Activated effector memory CD4-positive, alpha-beta T cell treated with Interleukin-2 at 50 U/mL for 16 hours (primary cell): ENCODE measurements around the gene ZNRF1.
"Not testable (repeated sequence)": the region's sequence is repeated elsewhere in the genome, so short reads cannot be mapped to it uniquely, and the experiment has no call there.

Experiments used
- DNase-seq: peaks from one replicate; pipeline ENCODE4 v3.0.0-alpha.2; 2020

Gene ZNRF1

GRCh38 chr16:74998481-74999218, at the start of gene ZNRF1:
ZNRF1 (plus strand) TSS chr16:74999024; CDS start chr16:74999672, 648 bp downstream.
- DNase-seq: peak; percentile 69

GRCh38 chr16:74949309-74949708, 49.5 kb upstream of the ZNRF1 start:
- DNase-seq: no peak

DNA sequence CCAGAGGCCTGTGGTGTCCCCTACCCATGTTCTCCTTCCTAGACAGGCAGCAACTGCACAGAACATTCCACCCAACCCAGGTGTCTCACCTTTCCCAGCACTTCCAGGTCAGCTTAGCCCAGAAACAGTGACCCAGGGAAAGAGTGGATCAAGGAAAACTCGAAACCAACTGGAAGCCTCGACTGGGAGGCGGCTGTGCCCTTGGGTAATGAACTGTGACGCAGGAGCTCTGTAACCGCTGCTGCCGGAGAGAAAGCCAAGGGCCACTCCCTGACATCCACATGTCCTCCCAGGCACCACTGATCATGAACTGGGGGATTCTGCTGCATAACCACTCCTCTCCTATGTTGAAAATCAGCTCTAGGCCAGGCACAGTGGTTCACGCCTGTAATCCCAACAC, 48.3 kb upstream of the ZNRF1 start:
- DNase-seq: no peak

- DNase-seq: no peak
These were observed 47.6 kb upstream of the ZNRF1 start for GRCh38 chr16:74951206-74951605.

GRCh38 chr16:74951681-74952080, 47.1 kb upstream of the ZNRF1 start:
- no peak for DNase-seq

GRCh38 chr16:74954763-74955162, 44.1 kb upstream of the ZNRF1 start:
- no peak for DNase-seq

GRCh38 chr16:74973304-74973703, 25.5 kb upstream of the ZNRF1 start:
- no peak for DNase-seq

DNA sequence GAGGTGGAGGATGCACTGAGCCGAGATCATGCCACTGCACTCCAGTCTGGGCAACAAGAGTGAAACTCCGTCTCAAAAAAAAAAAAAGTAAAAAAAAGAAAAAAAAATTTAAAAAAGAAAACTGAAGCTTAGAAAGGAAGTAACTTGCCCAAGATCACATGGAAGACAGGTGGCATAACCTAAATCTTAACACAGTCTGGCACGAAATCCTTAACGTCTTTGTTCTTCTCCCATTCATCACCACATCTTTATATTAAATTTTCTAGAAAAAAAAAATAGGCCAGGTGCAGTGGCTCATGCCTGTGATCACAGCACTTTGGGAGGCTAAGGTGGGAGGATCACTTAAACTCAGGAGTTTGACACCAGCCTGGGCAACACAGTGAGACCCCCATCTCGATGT, 23.2 kb upstream of the ZNRF1 start:
- no peak for DNase-seq

GRCh38 chr16:74982256-74982655, 16.6 kb upstream of the ZNRF1 start:
- DNase-seq: no peak

- no peak for DNase-seq
These were observed 14.7 kb upstream of the ZNRF1 start for GRCh38 chr16:74984194-74984528.

DNA sequence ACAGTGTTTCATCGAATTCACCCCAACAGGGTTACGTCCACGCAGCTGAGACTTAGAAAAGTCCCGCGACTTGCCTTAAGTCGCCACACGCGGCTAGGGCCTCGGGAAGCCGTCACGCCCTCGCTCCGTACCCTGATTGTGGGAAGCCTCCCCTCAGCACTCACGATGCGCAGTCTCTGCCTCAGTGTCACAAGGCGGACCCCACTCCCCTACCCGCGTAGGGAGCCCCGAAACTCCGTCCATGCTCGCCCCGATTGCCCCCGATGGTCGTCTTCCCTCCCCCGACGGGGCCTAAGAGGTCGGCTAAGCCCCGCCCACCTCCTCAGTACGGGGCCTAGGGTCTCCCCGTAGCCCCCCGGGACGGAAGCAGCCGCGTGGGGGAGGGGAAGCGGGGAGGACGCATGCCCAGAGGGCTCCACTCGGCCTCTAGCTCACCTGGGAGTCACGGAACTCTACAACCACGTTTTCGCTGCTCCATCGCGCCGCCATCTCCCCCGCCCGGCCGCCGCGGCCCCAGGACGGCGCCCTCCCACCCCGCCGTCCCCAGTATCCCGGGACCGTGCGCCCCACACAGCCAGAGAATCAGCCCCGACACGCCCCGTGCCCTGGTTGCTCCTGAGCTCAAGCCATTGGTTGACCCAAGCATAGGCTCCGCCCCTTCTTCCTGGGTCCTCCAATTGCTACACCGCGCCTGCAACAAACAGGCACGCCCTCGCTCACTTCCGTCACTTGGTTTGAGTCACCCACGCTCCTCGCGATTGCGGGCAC, 14.1 kb upstream of the ZNRF1 start, which contains the start of gene WDR59:
WDR59 (minus strand) TSS at position 595 of the 768 bp plus-strand sequence; CDS start at position 489, 106 bp downstream.
- peak; percentile 97 for DNase-seq

DNA sequence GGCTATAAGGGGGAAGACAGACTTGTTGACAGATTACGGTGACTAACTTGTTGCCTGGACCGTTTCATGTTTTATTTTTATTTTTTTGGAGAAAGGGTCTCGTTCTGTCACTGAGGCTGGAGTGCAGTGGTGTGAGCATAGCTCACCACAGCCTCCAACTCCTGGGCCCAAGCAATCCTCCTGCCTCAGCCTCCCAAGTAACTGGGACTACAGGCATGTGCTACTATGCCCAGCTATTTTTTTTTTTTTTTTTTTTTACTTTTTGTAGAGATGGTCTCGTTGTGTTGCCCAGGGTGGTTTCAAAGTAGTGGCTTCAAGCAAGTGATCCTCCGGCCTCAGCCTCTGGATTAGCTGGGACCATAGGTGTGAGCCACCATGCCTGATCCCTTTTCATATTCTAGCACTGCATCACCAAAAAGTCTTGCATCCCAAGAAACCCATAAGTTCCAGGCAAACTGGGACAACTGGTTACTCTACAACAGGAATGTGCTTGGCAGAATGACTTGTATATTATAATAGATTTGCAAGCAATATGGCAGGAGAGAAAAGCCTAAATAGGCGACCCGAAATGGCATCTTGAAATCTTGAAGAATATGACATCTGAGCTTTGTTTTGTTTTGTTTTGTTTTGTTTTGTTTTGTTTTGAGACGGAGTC, 11.7 kb upstream of the ZNRF1 start:
- DNase-seq: no peak

DNA sequence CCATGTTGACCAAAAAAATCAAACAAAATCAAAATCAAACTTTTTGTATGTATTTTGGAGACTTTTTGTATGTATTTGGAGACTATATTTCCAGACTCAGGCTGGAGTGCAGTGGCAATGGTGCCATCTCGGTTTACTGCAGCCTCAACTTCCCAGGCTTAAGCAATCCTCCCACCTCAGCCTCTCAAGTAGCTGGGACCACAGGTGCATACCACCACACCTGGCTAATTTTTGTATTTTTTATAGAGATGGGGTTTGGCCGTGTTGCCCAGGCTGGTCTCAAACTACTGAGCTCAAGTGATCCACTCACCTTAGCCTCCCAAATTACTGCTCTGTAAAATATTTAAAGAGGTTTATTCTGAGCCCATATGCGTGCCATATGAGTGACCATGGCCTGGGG, 9.0 kb upstream of the ZNRF1 start:
- not testable (repeated sequence) for DNase-seq

DNA sequence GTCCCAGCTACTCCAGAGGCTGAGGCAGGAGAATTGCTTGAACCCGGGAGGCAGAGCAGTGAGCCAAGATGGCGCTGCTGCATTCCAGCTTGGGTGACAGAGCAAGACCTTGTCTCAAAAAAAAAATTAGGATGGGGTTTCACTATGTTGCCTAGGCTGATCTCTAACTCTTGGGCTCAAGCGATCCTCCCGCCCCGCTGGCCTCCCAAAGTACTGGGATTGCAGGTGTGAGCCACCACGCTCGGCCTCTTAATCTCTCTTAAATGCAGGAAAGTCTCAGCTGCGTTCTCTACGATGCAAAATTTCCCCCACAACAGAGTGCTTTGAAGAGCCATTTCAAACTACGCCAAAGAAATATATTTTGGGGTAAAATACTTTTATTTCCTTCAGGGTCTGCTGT, 8.0 kb upstream of the ZNRF1 start:
- DNase-seq: no peak

DNA sequence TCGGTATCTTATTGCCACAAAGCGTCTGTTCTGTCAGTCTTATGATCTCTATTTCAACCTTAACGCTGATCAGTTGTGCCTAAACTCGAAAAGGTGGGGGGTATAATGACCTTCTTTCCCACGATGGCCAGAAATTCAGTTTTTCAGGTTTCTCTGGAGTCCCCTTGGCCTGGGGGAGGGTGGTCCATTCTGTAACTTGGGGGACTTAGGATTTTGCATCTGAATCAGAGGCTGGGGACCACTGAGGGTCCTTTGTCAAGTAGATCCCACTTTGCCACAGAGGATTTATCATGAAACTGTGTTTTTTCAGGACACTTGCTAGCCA, 7.6 kb upstream of the ZNRF1 start:
- DNase-seq: no peak

DNA sequence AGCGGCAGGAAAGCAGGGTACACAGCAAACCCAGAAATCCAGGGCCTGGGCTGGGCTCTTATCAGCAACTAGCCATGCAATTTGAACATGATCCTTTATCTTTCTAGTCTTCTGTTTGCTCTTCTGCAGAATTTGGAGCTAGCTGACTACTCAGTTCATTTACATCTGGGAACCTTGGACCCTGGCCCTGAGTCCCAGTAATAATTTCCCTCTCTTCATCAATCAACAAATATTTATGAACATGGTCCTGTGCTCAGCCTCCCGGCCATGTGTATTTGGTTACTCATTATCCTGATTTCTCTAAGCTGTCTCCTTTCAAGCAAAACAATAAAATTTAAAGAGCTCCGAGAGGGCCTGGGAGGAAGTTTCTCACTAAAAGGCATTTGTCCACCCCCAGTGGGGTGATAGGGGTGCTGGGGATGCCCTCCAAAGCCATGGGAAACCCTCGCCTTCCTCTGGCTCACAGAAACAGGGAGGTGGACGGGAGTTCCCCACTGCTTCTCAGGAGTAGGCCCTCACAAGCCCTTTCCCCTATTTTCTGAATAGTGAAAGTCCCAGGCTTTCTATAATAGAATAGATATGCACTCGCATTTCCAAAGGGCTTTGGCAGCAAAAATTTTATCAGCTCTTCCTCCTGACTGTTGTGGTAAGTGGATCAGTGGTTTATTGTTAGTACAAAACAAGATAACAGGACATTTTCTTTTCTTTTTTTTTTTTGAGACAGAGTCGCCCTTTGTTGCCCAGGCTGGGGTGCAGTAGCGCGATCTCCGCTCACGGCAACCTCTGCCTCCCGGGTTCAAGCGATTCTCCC, 7.0 kb upstream of the ZNRF1 start:
- no peak for DNase-seq

DNA sequence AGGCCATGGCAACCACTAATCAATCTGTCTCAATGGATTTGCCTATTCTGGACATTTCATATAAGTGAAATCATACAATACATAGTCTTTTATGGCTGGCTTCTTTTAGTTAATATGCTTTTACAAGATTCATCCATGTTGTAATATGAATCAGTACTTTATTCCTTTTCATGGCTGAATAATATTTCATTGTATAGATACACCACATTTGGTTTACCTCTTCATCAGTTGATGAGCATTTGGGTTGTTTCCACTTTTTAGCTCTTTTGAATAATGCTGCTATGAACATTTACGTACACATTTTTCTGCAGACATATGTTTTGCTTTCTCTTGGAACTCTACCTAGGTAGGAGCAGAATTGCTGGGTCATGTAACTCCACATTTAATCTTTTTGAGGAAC, 2.8 kb upstream of the ZNRF1 start:
- DNase-seq: no peak

GRCh38 chr16:74997042-74997491, 1.8 kb upstream of the ZNRF1 start:
- no peak for DNase-seq

- peak; percentile 28 for DNase-seq
These were observed 390 bp downstream of the ZNRF1 start for GRCh38 chr16:74999219-74999608.

GRCh38 chr16:74999609-75000480, 1.0 kb downstream of the ZNRF1 start:
- peak; percentile 60 for DNase-seq

- DNase-seq: no peak
These were observed 1.8 kb downstream of the ZNRF1 start for GRCh38 chr16:75000481-75001081.

GRCh38 chr16:75002474-75002873, 3.6 kb downstream of the ZNRF1 start:
- no peak for DNase-seq
